Hepatocyte (in vitro differentiated cells): ENCODE data around the gene PIRT. TPM values are rescaled to one million over a fixed set of nuclear protein-coding genes. Genes with fewer than 3 reads are reported as not detected.

ENCODE experiments used
- DNase-seq: peaks from one replicate; pipeline ENCODE4 v3.0.0-alpha.2; 2016; ENCODE audit warnings: low spot score
- H2AFZ ChIP-seq: fragments of 200-600 bp; sonication (generic); 2 replicates; pipeline ENCODE4 v1.6.0; 2016; ENCODE audit warnings: antibody characterized with exemption, mild to moderate bottlenecking
- H3K27ac ChIP-seq: fragments of 200-600 bp; sonication (generic); 2 replicates; pipeline ENCODE4 v1.5.1; 2016; ENCODE audit warnings: mild to moderate bottlenecking
- H3K27me3 ChIP-seq: fragments of 200-600 bp; sonication (generic); 2 replicates; pipeline ENCODE4 v1.6.1; 2016
- H3K36me3 ChIP-seq: fragments of 200-600 bp; sonication (generic); replicated peaks from 2 replicates; pipeline ENCODE4 v1.5.1; 2016; ENCODE audit warnings: low read depth; ENCODE audit not compliant: insufficient read depth
- H3K4me1 ChIP-seq: fragments of 200-600 bp; sonication (generic); 2 replicates; pipeline ENCODE4 v1.5.1; 2016; ENCODE audit warnings: mild to moderate bottlenecking, moderate library complexity; ENCODE audit not compliant: insufficient read depth
- H3K4me2 ChIP-seq: fragments of 200-600 bp; sonication (generic); 2 replicates; pipeline ENCODE4 v1.6.0; 2016
- H3K4me3 ChIP-seq: fragments of 200-600 bp; sonication (generic); 2 replicates; pipeline ENCODE4 v1.5.1; 2016; ENCODE audit warnings: mild to moderate bottlenecking
- H3K79me2 ChIP-seq: fragments of 200-600 bp; sonication (generic); 2 replicates; pipeline ENCODE4 v1.6.0; 2017; ENCODE audit warnings: mild to moderate bottlenecking
- H3K9me2 ChIP-seq: fragments of 200-600 bp; sonication (generic); replicated peaks from 2 replicates; pipeline ENCODE4 v1.6.0; 2017; ENCODE audit warnings: mild to moderate bottlenecking; ENCODE audit not compliant: insufficient read depth
- H3K9me3 ChIP-seq: fragments of 200-600 bp; sonication (generic); 2 replicates; pipeline ENCODE4 v1.5.1; 2016; ENCODE audit warnings: low read depth, mild to moderate bottlenecking
- H4K20me1 ChIP-seq: fragments of 200-600 bp; sonication (generic); 2 replicates; pipeline ENCODE4 v1.6.0; 2016; ENCODE audit warnings: mild to moderate bottlenecking; ENCODE audit not compliant: insufficient read depth, poor library complexity, severe bottlenecking
- EZH2 ChIP-seq: fragments of 200-600 bp; sonication (generic); IDR thresholded peaks from 2 replicates; pipeline ENCODE4 v1.6.1; 2016; ENCODE audit warnings: antibody characterized with exemption, mild to moderate bottlenecking, borderline replicate concordance
- EZH2phosphoT487 ChIP-seq: fragments of 200-600 bp; sonication (generic); IDR thresholded peaks from one replicate; pipeline ENCODE4 v1.6.1; 2018; ENCODE audit warnings: antibody characterized with exemption, mild to moderate bottlenecking, low read depth, moderate library complexity; ENCODE audit not compliant: unreplicated experiment, severe bottlenecking
- WGBS: methylation state at CpG from one replicate; pipeline ENCODE4 v1.1.6; 2016; ENCODE audit warnings: low lambda C conversion rate; ENCODE audit errors: missing lambda C conversion rate; 5-methylcytosine and 5-hydroxymethylcytosine counted together
- polyA plus RNA-seq: library from polyadenylated mRNA; unstranded; fragments of >200 nt; fragmentation: Nextera tagmentation; extraction: Ambion mirVana; gene quantifications from 2 replicates; pipeline ENCODE4 v1.2.1, GENCODE V29; 2016
- total RNA-seq: library from RNA; depleted of rRNA; stranded (reverse); fragments of >200 nt; gene quantifications from 2 replicates; pipeline ENCODE4 v1.2.3, GENCODE V29; 2014
- TF ChIP-seq, protein P1 (sequence below): fragments of 200-600 bp; sonication (generic); IDR thresholded peaks from 2 replicates; pipeline ENCODE4 v1.5.1; 2016; ENCODE audit warnings: antibody characterized with exemption, mild to moderate bottlenecking; ENCODE audit not compliant: poor library complexity

The PIRT gene
- total and polyA plus RNA-seq, 2 experiments from 2014 or later = not detected

DNA sequence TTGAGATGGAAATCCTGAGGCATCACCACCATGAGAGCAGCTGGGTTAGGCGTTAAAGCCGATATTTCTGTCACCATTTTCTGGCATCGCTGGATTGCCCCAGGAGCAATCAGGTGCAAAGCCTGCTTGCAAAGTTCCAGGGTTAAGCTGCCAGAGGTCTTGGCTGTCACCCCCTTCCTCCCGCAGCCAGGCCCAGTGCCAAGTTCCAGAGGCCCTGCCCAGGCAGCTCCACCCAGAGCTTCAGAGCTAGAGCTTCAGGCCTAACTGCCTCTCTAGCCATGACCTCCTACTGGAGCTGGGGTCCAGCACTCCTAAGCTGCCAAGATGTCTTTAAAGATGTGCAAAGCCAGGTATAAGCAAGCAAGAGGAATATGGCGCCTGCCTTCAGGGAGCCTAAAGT is 25.2 kb downstream of the PIRT start:
- no peak for DNase-seq
- no peak overlapping the region for H3K4me3 ChIP-seq
- no peak overlapping the region for H3K27ac ChIP-seq

DNA sequence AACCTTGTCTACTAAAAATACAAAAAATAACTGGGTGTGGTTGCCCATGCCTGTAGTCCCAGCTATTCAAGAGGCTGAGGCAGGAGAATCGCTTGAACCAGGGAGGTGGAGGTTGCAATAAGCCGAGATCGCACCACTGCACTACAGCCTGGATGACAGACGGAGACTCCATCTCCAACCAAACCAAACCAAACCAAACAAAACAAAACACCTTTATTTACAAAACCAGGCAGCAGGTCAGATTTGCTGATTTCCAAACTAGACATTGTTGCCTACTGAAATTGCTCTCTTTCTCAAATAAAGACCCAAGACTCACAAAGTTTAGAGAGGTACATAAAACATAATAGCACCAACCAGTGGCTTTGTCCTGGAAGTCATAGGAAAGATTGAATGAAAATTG is 28.3 kb downstream of the PIRT start:
- H3K27me3 ChIP-seq = no peaks in the 10 kb centered on the region
- H3K9me3 ChIP-seq = no peaks in the 10 kb centered on the region
- no peak for DNase-seq
- H3K4me3 ChIP-seq = no peak overlapping the region
- no peaks in the 10 kb centered on the region for H3K79me2 ChIP-seq
- no peak for TF ChIP-seq EZH2phosphoT487
- TF ChIP-seq, protein P1, sequence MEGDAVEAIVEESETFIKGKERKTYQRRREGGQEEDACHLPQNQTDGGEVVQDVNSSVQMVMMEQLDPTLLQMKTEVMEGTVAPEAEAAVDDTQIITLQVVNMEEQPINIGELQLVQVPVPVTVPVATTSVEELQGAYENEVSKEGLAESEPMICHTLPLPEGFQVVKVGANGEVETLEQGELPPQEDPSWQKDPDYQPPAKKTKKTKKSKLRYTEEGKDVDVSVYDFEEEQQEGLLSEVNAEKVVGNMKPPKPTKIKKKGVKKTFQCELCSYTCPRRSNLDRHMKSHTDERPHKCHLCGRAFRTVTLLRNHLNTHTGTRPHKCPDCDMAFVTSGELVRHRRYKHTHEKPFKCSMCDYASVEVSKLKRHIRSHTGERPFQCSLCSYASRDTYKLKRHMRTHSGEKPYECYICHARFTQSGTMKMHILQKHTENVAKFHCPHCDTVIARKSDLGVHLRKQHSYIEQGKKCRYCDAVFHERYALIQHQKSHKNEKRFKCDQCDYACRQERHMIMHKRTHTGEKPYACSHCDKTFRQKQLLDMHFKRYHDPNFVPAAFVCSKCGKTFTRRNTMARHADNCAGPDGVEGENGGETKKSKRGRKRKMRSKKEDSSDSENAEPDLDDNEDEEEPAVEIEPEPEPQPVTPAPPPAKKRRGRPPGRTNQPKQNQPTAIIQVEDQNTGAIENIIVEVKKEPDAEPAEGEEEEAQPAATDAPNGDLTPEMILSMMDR = no peak
- H3K4me2 ChIP-seq = no peak overlapping the region
- no peaks in the 10 kb centered on the region for H4K20me1 ChIP-seq
- 91% methylated on average over 4 of the region's 4 CpGs for WGBS
- peaks cover 3% of the 10 kb centered on the region for H3K4me1 ChIP-seq
- no peak overlapping the region for H2AFZ ChIP-seq
- H3K27ac ChIP-seq = no peak overlapping the region
- no peaks in the 10 kb centered on the region for H3K36me3 ChIP-seq
- no peaks in the 10 kb centered on the region for H3K9me2 ChIP-seq

More for the DNA sequence above, 25.2 kb downstream of the PIRT start:
- 95% methylated on average over 5 of the region's 5 CpGs for WGBS
- no peak overlapping the region for H3K4me2 ChIP-seq
- H3K27me3 ChIP-seq = no peaks in the 10 kb centered on the region
- H2AFZ ChIP-seq = no peak overlapping the region
- H3K4me1 ChIP-seq = peaks cover 3% of the 10 kb centered on the region
- TF ChIP-seq EZH2 (no peak), EZH2phosphoT487 (no peak)
- TF ChIP-seq, protein P1 = no peak
- H3K36me3 ChIP-seq = no peaks in the 10 kb centered on the region
- H3K79me2 ChIP-seq = no peaks in the 10 kb centered on the region
- H3K9me2 ChIP-seq = no peaks in the 10 kb centered on the region
- H3K9me3 ChIP-seq = no peaks in the 10 kb centered on the region
- no peaks in the 10 kb centered on the region for H4K20me1 ChIP-seq

DNA sequence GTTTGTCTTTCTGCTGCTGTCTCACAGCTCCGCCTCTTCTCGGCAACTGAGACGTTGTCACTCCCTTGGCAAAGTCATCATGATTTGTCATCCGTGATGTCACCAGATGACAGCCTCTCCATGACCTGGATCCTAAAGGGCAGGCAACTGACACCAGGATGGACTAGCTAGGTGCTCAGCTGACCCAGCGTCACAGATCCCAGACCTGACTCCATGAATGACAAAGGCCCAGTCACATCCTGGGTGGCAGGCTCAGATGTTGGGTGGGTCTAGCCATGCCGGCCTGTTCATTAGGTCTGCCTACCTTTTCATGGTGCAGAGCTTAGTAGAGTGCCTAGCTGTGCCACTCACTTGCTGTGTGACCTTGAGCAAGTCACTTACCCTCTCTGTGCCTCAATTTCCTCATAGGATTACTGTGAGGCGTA is 30.2 kb downstream of the PIRT start:
- H3K4me1 ChIP-seq = no peaks in the 10 kb centered on the region
- H3K4me2 ChIP-seq = no peak overlapping the region
- H3K9me2 ChIP-seq = no peaks in the 10 kb centered on the region
- H3K27me3 ChIP-seq = no peaks in the 10 kb centered on the region
- no peaks in the 10 kb centered on the region for H3K36me3 ChIP-seq
- TF ChIP-seq, protein P1 = no peak
- TF ChIP-seq EZH2phosphoT487 (no peak), EZH2 (no peak)
- DNase-seq = no peak
- no peak overlapping the region for H3K4me3 ChIP-seq
- no peak overlapping the region for H2AFZ ChIP-seq
- H4K20me1 ChIP-seq = no peaks in the 10 kb centered on the region
- H3K27ac ChIP-seq = no peak overlapping the region
- H3K9me3 ChIP-seq = no peaks in the 10 kb centered on the region
- WGBS = 88% methylated on average over 7 of the region's 7 CpGs
- H3K79me2 ChIP-seq = no peaks in the 10 kb centered on the region
